IPS DF 19.7 (cell line): ENCODE measurements around the gene PPP1R16B.

Experiments used
- DNase-seq: peaks from one replicate; pipeline ENCODE4 v3.0.0-alpha.2; 2013; ENCODE audit warnings: low read depth, low spot score

The PPP1R16B gene

DNA sequence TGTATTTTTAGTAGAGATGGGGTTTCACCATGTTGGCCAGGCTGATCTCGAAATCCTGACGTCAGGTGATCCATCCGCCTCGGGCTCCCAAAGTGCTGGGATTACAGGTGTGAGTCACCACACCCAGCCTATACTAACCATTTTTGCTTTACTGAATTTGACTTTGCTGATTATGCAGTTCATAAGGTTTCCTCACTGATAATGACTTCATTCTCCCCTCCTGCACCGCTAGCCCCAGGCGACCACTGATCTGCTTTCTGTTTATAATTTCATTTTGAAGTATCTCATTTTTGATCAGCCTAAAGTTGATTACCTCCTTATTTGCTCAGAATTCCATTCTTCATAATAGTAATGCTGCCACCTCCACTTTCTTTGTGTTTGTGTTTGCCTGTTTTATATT is 72.0 kb downstream of the PPP1R16B start:
- DNase-seq: no peak

DNA sequence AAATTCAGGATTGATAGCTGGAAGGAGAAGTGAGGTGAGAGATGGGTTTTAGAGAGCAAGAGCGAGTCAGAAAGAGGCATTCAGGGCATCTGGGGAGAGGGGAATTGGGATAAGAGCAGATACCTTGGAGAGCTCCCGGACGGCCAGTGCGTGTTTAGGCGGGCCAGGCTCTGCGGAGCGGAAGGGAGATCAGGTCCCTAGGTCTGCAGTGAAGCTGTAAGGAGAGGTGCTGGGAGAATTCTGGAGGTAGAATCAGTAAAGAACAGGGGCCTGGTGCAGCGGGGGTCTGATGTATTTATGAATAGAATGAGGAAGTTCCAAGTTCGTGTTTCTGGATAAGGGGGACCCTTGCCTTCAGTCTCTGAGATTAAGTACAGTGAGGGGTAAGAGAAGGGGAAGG is 73.4 kb downstream of the PPP1R16B start:
- no peak for DNase-seq

DNA sequence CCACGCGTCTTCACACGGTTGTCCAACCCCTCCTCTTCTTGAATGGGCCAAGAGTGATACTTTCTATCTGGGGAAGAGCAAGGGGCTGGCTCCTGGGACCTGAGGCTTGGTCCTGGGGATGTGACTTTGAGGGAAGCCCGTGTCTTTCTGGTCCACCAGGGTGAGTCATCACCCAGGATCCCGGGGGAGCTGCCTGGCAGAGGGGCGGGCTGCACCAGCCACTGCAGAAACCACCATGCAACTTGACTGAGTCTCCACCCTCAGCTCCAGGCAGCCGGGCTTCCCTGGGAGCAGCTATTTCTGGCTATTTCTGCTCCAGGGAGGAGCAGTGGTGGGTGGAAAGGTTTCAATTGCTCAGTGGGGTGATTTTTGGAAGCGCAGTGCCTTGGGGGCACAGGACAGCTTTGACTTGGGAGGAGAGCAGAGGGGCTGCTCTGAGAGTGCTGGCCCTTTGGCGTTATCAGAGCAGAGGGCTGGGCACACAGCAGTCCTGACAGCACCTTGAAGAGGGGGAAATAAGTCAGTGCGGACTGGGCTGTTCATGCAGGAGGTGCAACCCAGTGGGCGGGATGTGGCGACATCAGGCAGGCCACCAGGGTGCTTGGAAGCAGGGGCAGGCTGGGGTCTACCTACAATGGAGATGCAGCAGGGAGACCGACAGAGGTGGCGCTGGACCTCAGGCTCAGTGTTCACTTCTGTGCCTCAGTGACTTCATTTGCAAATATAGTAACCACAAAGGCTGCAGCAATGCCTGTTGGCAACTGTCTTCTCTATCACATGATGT is 75.6 kb downstream of the PPP1R16B start:
- DNase-seq: no peak

DNA sequence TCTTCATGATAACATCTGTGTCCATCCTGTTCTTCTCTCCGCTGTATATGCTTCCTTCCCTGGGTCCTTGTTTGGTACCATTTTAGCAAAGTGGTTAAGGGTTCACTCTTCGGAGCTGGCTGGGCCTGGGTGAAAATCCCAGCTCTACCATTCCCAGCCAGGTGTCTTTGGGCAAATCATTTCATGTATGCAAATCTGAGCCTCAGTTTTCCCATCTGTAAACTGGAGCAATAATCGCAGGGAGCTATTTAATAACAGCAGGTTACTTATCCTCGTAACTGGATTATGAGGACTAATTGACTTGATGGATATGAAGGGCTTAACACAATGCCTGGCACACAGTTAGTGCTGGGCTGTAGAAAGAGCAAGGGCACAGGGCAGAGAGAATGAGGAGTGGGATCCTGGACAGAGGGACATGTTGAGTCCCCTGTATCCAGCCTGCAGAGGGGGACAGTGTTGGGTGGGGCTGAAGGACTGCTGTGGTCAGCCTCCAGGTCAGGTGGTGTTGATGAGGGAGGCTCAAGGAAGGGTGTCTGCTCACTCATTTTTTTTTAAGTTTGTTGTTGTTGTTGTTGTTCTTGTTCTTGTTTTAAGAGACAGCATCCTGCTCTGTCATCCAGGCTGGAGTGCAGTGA is 76.4 kb downstream of the PPP1R16B start:
- DNase-seq: no peak

DNA sequence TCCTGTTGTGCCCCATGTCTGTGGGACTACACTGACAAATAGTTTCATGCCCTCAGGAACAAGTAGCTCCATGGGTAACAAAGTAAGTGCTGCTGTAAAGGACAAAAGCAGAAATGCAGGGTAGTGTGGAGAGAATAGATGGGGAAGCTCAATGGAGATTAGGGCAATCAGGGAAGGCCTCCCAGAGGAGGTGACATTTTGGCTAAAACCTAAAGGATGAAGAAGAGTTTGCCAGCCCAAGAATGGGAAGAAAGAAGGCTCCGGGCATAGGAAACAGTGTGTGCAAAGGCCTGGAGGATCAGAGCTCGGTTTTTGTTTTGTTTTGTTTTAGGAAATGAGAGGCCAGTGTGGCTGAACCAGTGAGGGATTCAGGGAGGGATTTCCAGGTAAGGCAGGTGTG is 77.1 kb downstream of the PPP1R16B start:
- no peak for DNase-seq

DNA sequence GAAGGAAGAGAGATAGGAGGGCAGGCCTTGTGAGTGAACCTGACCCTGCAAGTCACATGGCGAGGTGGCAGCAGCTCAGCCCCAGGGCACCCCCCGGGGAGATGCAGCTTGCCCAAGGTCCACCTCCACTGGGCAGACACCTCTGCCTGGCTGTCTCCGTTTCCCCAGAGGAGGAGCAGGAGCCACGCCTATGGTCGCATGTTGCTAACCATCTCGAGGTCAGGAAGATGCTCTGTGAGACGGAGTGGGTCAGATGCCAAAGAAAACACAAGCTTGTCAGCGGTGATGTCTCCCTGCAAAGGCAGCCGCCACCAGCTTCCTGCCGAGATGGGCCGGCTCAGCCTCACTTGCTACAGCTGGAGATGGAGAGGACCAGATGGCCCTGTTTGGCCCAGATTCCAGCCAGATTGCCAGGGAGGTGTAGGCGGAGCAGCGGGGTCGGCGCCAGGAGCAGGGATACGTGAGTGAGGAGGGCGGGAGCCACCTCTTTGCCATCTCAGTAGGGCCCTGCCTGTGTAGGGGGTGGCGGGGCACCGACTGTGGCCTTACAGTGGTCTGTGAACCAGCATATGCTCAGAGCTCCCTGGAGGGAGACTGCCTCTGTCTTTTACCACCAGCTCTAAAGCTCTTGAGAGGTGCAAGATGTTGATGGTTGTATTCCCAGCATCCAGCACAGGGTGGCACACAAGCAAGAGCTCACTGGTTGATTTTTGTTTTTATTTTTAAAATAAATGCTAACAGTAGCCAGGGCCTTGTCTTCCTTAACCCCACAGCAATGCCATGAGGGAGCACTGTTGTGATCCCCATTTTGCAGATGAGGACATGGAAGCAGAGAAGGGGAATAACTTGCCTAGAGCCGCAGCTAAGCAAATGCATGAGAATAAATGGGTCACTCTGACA is 77.8 kb downstream of the PPP1R16B start:
- DNase-seq: no peak

DNA sequence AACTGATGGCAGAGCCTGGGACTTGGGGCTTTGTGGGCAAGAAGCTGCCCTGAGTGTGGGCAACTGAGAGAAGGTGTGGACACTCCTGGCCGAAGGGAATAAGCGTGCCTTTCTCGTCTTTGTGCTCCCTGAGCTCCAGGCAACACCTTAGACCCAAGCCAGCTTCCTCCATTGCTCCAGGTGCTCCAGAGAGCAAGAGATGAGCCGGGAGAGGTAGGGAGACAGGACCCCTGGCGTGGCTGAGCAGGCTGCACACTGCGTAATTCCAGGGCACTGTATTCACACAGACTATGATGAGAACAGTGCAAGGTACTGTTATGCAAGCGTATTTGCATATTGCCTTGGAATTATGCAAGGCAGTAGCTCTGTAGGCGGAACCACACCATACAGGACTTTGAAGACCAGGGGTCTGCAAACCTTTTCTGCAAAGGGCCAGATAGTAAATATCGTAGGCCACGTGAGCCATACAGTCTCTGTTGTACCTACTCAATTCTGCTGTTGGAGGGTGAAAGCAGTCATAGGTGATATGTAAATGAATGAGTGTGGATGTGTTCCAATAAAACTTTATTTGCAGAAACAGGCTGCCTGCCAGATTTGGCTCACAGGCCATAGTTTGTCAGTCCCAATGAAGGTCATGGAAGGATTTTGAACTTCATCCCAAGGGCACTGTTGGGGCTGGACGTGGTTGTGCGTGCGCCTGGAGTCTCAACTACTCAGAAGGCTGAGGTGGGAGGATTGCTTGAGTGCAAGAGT is 78.7 kb downstream of the PPP1R16B start:
- no peak for DNase-seq

DNA sequence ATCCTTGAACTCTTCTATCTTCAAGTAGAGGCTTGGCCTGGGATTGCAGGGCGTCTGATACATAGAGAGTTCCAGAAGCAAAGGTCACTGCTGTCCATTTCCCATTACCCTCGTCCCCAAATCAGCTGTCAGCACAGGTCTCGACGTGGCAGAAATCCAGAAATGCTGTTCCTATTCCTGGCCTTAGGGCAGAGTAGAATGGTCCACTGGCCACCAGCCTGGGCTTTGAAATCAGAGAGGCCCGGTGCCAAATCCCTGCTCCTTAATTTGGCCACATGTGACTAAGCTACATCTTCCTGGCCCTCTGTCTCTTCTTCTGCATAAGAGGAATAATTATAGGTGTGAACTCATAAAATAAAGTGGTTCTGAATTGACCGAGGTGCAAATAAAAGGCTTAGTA is 79.9 kb downstream of the PPP1R16B start:
- DNase-seq: no peak

DNA sequence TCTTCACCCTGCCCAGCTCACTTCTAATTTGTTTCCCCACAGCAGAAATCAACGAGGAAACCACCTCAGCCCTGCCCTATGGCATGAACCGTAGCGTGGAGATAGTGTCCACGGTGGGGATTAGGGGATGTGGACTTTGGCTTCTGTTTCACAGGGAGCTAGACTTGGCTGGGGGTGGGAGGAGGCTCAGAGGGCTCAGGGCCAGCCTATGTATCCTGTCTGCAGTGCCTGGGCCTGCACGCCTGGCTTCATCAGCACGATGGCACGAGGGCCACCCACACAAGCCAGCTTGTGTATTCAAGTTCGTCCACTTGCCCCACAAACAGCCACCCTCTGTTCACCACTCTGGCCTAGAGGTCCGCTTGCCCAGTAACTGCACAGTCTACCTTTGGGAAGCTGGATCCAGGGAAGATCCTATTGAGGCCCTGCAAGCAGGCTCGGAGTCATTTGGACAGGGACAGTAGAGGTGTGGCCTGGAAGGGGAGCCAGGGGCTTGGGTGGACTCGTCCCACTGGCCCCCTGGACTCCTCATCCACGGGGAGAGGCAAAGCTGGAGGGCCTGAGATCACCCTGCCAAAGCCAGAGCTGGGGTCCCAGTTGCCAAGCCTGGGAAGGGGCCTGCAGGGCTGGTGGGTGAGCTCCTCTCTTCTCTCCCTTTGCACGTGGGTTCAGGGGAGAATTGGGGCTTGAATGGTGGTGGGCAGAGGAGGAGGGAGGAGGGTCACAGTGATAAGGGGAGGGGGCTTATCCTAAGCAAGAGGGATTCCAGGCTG is 82.7 kb downstream of the PPP1R16B start:
- no peak for DNase-seq

DNA sequence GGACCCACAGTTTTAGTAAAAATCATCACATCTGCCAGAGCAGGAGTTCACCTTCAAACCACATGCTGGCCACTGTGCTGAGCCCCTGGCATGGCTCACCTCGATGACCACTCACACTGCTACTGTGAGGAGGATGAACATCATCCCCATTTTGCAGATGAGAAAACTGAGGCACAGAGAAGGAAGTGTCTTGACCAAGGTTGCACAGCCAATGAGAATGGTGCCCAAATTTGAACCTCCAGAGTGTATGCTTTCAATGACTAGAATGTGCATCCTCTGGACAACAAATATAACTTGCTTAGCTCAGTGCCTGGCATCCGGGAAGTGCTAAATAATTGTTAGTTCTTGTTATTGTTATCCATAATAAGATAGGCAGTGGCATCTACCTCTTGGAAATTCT is 83.6 kb downstream of the PPP1R16B start:
- no peak for DNase-seq

DNA sequence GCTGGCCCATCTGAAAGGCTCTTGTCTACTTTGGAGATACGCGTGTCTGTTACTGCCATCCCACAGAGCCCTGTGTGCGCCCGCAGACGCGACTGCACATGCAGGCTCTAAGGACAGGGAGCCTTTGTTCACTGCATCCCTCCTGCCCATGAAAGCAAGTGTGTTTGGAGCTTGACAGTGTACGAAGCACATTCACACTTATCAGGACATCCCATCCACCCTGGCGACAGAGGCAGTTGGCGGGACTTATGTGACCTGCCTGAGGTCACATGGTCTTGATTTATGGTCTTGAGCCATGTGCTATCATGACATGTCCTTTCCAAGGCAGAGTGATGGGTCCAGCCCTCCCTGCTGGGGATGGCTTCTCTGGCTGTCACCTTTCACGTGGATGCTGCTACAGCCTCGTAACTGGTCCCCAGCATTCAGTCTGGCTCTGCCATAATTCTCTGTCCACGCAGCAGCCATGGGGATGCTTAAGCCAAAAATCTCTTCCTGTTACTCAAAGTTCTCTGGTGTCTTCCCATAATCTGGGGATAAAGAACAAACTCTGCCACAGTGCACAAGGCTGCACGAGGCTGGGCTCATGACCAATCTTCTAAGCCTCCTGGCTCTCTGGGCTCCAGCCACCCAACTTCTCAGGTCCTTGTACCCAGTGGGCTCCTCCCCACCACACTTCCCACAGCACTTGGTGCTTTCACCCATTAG is 84.4 kb downstream of the PPP1R16B start:
- DNase-seq: no peak

DNA sequence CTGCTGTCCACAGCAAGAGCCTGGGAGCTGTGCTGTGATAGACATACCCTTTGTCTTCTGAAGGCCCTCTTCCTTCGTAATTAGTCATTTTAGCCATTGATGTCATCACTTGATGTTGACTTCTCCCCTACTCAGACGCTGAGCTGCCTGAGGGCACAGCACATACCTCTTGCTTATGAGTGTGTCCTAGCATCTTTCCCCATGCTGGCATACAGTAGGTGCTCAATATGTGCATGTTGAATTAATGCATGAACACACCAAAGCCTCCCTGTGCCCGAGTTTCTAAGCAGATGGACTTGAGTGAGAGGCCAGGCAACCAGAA is 85.0 kb downstream of the PPP1R16B start:
- no peak for DNase-seq

DNA sequence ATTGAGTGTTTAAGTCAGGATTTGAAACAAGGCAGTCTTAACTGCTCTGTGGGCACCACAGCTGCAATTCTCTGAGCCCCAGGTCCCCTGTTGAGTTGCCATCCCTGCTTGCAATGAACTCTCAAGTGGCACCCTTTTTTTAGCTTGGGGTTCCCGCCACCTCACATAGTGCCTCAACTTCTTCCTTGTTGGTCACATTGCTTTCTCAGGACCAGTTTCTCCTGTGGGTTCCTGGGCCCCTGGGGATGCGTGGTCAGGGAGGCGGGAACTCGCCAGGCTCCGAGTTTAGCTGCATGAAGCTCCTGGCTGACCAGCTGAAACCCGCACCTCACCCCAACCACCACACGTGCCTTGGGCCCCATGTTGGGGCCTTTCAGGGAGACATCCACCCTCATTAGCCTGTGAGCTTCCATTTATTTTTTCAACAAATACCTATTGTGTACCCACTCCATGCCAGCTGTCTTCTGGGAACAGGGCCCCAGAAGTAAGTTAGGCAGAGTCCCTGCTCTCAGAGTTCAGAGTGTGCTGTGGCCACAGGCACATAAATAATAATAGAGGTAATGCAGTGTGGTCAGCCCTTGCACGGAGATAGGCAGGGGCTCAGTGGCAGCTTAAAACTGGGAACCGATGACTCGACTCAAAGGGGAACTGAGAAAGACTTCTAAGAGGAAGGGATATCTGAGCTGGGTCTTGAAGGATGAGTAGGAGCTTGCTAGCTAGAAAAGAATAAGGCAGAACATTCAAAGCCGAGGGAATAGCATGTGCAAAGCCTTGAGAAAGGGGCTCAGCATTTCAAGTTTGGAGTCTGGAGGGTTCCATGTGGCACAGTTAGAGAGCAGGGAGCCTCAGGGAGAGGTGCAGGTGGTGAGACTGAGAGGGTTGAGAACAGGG is 86.8 kb downstream of the PPP1R16B start:
- DNase-seq: no peak

DNA sequence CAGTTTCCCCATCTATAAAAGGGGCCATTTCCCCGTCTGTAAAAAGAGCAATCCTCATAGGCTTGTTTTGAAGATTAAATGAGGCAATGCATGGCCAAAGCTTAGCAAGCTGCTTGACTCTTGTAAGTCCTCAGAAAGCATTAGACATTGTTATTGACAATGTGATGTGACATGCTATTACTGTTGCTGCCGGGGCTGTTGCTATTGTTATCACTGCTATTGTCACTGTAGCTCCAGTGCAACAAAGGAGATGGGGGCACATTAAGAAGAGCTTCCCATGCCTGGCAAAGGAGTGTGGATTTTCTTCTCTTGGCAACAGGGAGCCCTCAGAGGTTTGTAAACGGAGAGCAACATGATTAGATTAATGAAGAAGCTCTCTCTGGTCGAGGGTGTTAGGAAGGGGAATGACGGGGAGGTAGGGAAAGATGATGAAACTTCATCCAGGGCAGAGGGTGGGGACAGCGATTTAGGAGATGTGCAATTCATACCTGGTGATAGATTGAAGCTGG is 87.6 kb downstream of the PPP1R16B start:
- no peak for DNase-seq

DNA sequence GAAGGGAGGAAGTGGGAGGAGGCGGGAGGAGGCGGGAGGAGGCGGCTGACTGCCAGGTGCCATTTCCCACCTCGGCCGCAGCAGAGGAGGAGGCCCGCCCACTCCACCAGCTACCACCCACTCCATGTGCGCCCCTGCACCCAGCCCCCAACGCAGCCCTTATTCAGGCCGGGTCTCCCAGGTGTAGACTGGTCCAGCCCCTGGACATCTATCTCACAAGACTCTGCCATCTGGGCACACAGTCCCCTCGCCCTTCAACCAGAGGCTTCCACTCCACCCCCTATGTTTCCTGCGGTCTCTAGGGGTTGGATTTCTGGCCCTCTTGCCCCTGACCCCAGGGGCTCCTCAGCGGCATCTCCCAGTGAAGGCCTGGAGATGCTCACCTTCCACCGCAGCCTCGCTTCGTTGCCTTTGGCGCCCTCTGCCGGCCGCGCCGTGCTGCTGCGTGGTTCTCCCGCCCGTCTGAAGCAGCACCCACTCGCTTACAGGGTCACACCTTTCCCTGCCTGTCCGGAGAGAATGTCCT is 88.1 kb downstream of the PPP1R16B start:
- DNase-seq: peak; percentile 30

DNA sequence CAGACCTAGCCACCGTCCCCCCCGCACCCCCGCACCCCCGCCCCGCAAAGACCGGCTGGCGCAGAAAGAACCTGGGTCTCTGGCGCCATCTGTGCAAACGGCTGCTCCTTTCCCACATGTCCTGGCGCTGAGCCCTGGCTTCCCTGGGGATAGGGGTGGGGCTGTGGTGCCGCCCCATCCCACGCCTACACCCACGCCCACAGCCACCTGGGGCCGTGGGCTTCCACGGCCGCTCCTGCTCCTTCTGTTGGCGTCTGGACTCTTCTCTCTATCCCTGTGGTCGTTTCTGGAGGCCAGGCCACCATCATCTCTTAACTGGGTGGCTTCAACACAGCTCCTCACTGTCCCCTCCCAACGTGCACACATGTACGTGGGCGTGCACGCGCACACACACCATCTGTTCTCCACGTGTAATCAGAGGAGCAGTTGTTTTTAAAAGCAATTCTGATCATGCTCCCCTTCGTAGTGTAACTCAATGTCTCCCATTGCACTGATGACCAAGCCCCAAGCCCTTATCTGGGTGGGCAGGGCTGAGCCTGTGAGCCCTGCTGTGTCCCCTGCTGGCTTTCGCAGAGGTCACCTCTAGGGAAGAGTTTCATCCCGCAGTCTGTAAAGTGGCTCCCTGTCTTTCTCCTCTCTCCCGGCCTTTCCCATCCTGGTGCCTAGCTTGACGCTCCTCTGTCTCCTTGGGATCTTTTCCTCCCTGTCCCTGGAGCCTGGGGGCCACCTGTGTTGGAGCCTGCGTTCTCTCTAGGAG is 88.8 kb downstream of the PPP1R16B start:
- no peak for DNase-seq

DNA sequence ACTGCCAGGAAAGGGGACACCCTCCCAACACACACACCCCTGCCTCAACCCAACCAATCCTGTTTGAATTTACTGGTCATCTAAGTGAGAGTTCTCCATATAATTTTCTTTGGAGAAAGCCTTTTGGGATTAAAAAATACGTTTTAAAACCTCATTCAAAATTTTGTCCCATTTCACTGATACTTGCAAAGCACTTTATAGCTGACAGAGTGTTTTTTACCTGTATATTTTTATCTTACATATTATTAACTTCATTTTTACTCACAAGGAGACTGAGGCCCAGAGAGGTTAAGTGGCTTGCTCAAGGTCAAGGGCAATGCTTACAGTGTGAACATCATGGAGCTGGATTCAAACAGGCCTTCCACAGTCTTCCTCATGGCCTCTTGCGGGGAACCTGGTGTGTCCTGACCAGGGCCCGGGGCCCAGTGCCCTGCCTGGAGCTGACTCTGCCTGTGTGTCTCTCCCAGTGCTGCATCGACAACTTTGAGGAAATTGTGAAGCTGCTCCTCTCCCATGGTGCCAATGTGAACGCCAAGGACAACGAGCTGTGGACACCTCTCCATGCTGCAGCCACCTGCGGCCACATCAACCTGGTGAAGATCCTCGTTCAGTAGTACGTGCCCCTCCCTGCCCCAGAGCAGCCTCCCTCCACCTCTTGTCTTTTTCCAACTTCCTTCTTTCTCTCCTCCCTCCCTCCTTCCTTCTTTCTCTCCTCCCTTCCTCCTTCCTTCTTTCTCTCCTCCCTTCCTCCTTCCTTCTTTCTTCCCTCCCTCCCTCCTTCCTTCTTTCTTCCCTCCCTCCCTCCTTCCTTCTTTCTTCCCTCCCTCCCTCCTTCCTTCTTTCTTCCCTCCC is 89.8 kb downstream of the PPP1R16B start:
- DNase-seq: no peak
